Ovary (tissue), 3 donors: ENCODE results near the gene NKX6-2.

Source experiments
- CTCF ChIP-seq, 3 donors: fragments of 450-650 bp in 2 of 3; fragments of 200-600 bp in 1 of 3; IDR thresholded peaks; one replicate each; pipeline versions ENCODE4 v1.5.1 to v1.8.0; 2016 to 2022; ENCODE audit warnings: antibody characterized with exemption in 3 of 3, mild to moderate bottlenecking in 1 of 3
- POLR2A ChIP-seq: fragments of 450-650 bp; IDR thresholded peaks from one replicate; pipeline ENCODE4 v1.6.1; 2017; ENCODE audit warnings: antibody characterized with exemption, mild to moderate bottlenecking, moderate library complexity
- donor health status: DM: no; HTN: no; CAD: no.

GRCh38 chr10:132783165-132783939, 2.6 kb downstream of the NKX6-2 start:
- TF ChIP-seq CTCF (IDR thresholded peaks at IDR 0.05) (no peak), POLR2A (no peak)
